HCT116 (cell line): Measurements from ENCODE around the gene OTOA. TPM values are rescaled to one million over a fixed set of nuclear protein-coding genes. Genes with fewer than 3 reads are reported as not detected.
"Not testable (repeated sequence)": the region's sequence is repeated elsewhere in the genome, so short reads cannot be mapped to it uniquely, and the experiment has no call there.

Experiments
- ATAC-seq: fragments of 200-7000 bp; cut with Tn5 transposase; 2 replicates; pipeline ENCODE4 v1.9.1; 2020; ENCODE audit warnings: mild to moderate bottlenecking, moderate library complexity
- BruUV-seq: library from RNA; stranded (reverse); fragments of 400-500 nt; replicated peaks from 2 replicates; lab custom pipeline; 2021; lab: Mats Ljungman, UMichigan
- CTCF ChIA-PET: fragments of 300-600 bp; sonication (Branson Sonifier 250); formaldehyde crosslinking; loops from one replicate; lab custom pipeline; 2021; ENCODE audit warnings: antibody characterized with exemption; lab: Charles Lee
- POLR2A ChIA-PET: fragments of 300-600, 350-600 bp; sonication (Branson Sonifier 250); formaldehyde crosslinking; loops from one replicate; lab custom pipeline; 2021; ENCODE audit warnings: antibody characterized with exemption; lab: Charles Lee
- RAD21 ChIA-PET, 2 experiments: fragments of 300-600 bp; sonication (Branson Sonifier 250); formaldehyde crosslinking; loops; one replicate each; lab custom pipeline; 2023; ENCODE audit warnings: low total read pairs in 2 of 2; ENCODE audit not compliant: uncharacterized antibody in 2 of 2, unreplicated experiment in 2 of 2, low non-redundant PET in 1 of 2; lab: Charles Lee
- DNase-seq: peaks from one replicate; pipeline ENCODE4 v3.0.0-alpha.2; 2010; ENCODE audit warnings: low read depth, low spot score
- H2AFZ ChIP-seq: fragments of 200-600 bp; shearing (Covaris generic), sonication (generic); 2 replicates; pipeline ENCODE4 v1.6.1; 2017; ENCODE audit warnings: low read depth, mixed run types, mixed read lengths, antibody characterized with exemption, low read length; ENCODE audit not compliant: poor library complexity, severe bottlenecking
- H3K27ac ChIP-seq: 2 replicates; pipeline ENCODE4 v1.5.1; 2012; ENCODE audit warnings: low read depth, low read length
- H3K27me3 ChIP-seq: fragments of 200-600 bp; sonication (generic); 2 replicates; pipeline ENCODE4 v1.6.1; 2016; ENCODE audit warnings: mixed run types, low read length, mixed read lengths; ENCODE audit not compliant: insufficient read depth
- H3K36me3 ChIP-seq, 2 experiments: fragments of 200-500 bp in 1 of 2; fragments of 200-600 bp in 1 of 2; sonication (Bioruptor generic) in 1 of 2; sonication (generic) in 1 of 2; 2 replicates each; pipeline versions ENCODE4 v1.5.1 to v1.6.1; 2014 to 2016; ENCODE audit warnings: low read length in 2 of 2, inconsistent platforms in 1 of 2, mixed read lengths in 1 of 2, mixed run types in 1 of 2; ENCODE audit not compliant: insufficient read depth in 2 of 2, control insufficient read depth in 1 of 2
- H3K4me1 ChIP-seq, 2 experiments: fragments of 200-600 bp in 1 of 2; sonication (generic) in 1 of 2; 2 replicates each; pipeline versions ENCODE4 v1.5.1 to v1.6.1; 2012 to 2017; ENCODE audit warnings: low read length in 2 of 2, inconsistent platforms in 1 of 2, mild to moderate bottlenecking in 1 of 2, mixed read lengths in 1 of 2, mixed run types in 1 of 2, moderate library complexity in 1 of 2; ENCODE audit not compliant: insufficient read depth in 2 of 2, control insufficient read depth in 1 of 2
- H3K4me2 ChIP-seq: fragments of 200-600 bp; sonication (generic); 2 replicates; pipeline ENCODE4 v1.6.1; 2017; ENCODE audit warnings: mixed run types, low read length, mixed read lengths
- H3K4me3 ChIP-seq, 2 experiments: fragments of 200-600 bp in 1 of 2; sonication (generic) in 1 of 2; replicated peaks in 1 of 2; 2 replicates each; pipeline ENCODE4 v1.5.1; 2011 to 2016; ENCODE audit warnings: low read length in 2 of 2, control low read depth in 1 of 2, low read depth in 1 of 2, mild to moderate bottlenecking in 1 of 2, mixed read lengths in 1 of 2, mixed run types in 1 of 2
- H3K79me2 ChIP-seq: fragments of 200-600 bp; sonication (generic); 2 replicates; pipeline ENCODE4 v1.6.1; 2017; ENCODE audit warnings: mild to moderate bottlenecking, mixed run types, low read length, moderate library complexity, mixed read lengths; ENCODE audit not compliant: insufficient read depth
- H3K9ac ChIP-seq: fragments of 200-600 bp; sonication (generic); 2 replicates; pipeline ENCODE4 v1.6.1; 2016; ENCODE audit warnings: low read length, mixed read lengths
- H3K9me2 ChIP-seq: fragments of 200-600 bp; sonication (generic), shearing (Covaris generic); 2 replicates; pipeline ENCODE4 v1.6.1; 2017; ENCODE audit warnings: mixed run types, mild to moderate bottlenecking, moderate library complexity; ENCODE audit not compliant: insufficient read depth
- H3K9me3 ChIP-seq, 2 experiments: fragments of 200-500 bp in 1 of 2; fragments of 200-600 bp in 1 of 2; sonication (Bioruptor generic) in 1 of 2; sonication (generic) in 1 of 2; 2 replicates each; pipeline ENCODE4 v1.6.1; 2014 to 2017; ENCODE audit warnings: low read length in 2 of 2, mixed read lengths in 2 of 2, inconsistent platforms in 1 of 2, low read depth in 1 of 2, mild to moderate bottlenecking in 1 of 2, mixed run types in 1 of 2, moderate library complexity in 1 of 2; ENCODE audit not compliant: control insufficient read depth in 1 of 2, insufficient read depth in 1 of 2
- H4K20me1 ChIP-seq: fragments of 200-600 bp; sonication (generic), shearing (Covaris generic); 2 replicates; pipeline ENCODE4 v1.6.1; 2017; ENCODE audit warnings: mixed run types, mild to moderate bottlenecking, moderate library complexity; ENCODE audit not compliant: insufficient read depth
- CBX3 ChIP-seq: IDR thresholded peaks from 2 replicates; pipeline ENCODE4 v1.6.1; 2012; ENCODE audit warnings: low read depth
- CEBPB ChIP-seq: IDR thresholded peaks from 2 replicates; pipeline ENCODE4 v1.6.1; 2012; ENCODE audit warnings: low read depth
- ELF1 ChIP-seq: IDR thresholded peaks from 2 replicates; pipeline ENCODE4 v1.6.1; 2012; ENCODE audit warnings: low read depth, borderline replicate concordance
- FOSL1 ChIP-seq: IDR thresholded peaks from 2 replicates; pipeline ENCODE4 v1.6.1; 2012; ENCODE audit warnings: low read depth
- JUND ChIP-seq: IDR thresholded peaks from 2 replicates; pipeline ENCODE4 v1.6.1; 2012
- POLR2A ChIP-seq: IDR thresholded peaks from 2 replicates; pipeline ENCODE4 v1.7.0; 2011; ENCODE audit warnings: borderline replicate concordance; ENCODE audit not compliant: insufficient read depth, insufficient read length; ENCODE audit errors: extremely low read depth
- SIN3A ChIP-seq: IDR thresholded peaks from 2 replicates; pipeline ENCODE4 v1.6.1; 2012; ENCODE audit warnings: low read depth
- SP1 ChIP-seq: IDR thresholded peaks from 2 replicates; pipeline ENCODE4 v1.6.1; 2012; ENCODE audit warnings: low read depth
- SRF ChIP-seq: IDR thresholded peaks from 2 replicates; pipeline ENCODE4 v1.6.1; 2012; ENCODE audit warnings: low read depth
- ZFX ChIP-seq: fragments of 450-650 bp; IDR thresholded peaks from 2 replicates; pipeline ENCODE4 v1.6.1; 2017
- ZNF274 ChIP-seq: fragments of 200-500 bp; sonication (Bioruptor generic); IDR thresholded peaks from 2 replicates; pipeline ENCODE4 v1.6.1; 2014; ENCODE audit warnings: mild to moderate bottlenecking, low read depth, low read length, inconsistent platforms
- intact Hi-C: fragments of 100-400 bp; cut with micrococcal nuclease; formaldehyde crosslinking; loops from 2 replicates; pipeline ENCODE4 v1.10.0; 2022
- total RNA-seq: library from RNA; stranded (reverse); gene quantifications from one replicate; pipeline ENCODE4 v1.2.1, GENCODE V29; 2021; ENCODE audit not compliant: unreplicated experiment

The OTOA gene
- total RNA-seq, 1 experiment from 2014 or later: not detected

- ChIA-PET CTCF (no interaction called here), POLR2A (no interaction called here), RAD21 (no interaction called here)
- Histone ChIP-seq H4K20me1 (no peaks in the 10 kb centered on the region), H3K4me3 (no peak overlapping the region), H3K9me3 (no peaks in the 10 kb centered on the region), H3K27ac (no peak overlapping the region), H3K4me1 (no peaks in the 10 kb centered on the region), H3K27me3 (no peaks in the 10 kb centered on the region), H3K4me2 (no peak overlapping the region), H3K79me2 (no peaks in the 10 kb centered on the region), H3K9ac (no peak overlapping the region), H2AFZ (no peak overlapping the region), H3K36me3 (no peaks in the 10 kb centered on the region), H3K9me2 (no peaks in the 10 kb centered on the region)
- TF ChIP-seq ELF1 (no peak), POLR2A (no peak)
- ATAC-seq: no peak
- DNase-seq: no peak
- no TSS peak for BruUV-seq
- intact Hi-C loops: no loop called here
Observed at GRCh38 chr16:21646721-21647561, 16.8 kb upstream of the OTOA start.

DNA sequence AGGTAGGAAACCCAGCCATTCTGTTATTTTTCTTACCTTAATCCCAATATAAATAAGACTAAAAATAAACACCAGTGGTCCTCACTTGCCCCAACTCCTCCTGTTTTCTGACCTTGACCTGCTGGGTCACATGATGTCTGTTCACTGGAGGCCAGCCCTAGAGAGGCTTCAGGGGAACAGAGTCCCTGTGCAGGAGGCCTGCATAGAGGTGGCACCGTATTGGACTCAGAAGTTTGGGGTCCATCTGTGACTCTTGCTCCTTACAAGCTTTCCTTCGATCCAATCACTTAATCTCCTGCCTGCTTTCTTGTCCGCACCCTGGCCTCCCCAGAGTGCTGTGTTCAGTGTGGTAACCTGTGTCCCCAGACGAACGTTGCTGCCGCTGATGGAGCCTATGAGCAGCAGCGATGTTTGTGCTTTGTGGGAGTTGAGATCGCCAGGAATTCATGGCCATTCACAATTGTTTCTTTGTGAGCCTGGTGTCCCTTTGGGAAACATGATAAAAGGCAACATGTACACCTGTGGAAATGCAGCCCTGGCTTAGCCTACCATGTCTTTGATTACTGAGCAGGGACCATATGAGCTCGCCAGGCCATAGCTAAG, 16.1 kb upstream of the OTOA start:
- no peaks in the 10 kb centered on the region for H3K79me2 ChIP-seq
- RAD21 ChIA-PET: no interaction called here

DNA sequence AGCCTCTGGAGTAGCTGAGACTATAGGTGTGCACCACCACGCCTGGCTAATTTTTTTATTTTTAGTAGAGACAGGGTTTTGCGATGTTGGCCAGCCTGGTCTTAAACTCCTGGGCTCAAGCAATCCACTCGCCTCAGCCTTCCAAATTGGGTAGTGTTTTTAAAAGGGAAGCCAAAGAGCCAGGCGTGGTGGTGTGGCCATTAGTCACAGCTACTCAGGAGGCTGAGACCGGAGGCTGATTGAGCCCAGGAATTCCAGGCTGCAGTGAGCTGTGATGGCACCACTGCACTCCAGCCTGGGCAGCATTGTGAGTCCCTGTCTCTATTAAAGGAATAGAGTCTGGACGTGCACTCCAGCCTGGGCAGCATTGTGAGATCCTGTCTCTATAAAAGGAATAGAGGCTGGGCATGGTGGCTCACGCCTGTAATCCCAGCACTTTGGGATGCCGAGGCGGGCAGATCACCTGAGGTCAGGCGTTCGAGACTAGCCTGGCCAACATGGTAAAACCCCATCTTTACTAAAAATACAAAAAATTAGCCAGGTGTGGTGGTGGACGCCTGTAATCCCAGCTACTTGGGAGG, 13.9 kb upstream of the OTOA start:
- H3K4me1 ChIP-seq, H3K4me2 ChIP-seq, H3K9me2 ChIP-seq, ATAC-seq, H3K79me2 ChIP-seq, H3K4me3 ChIP-seq, BruUV-seq, RAD21 ChIA-PET, H3K9me3 ChIP-seq, DNase-seq, H3K9ac ChIP-seq, H3K27me3 ChIP-seq, H3K36me3 ChIP-seq, CTCF ChIA-PET, H2AFZ ChIP-seq, H3K27ac ChIP-seq, H4K20me1 ChIP-seq, POLR2A ChIA-PET: not testable (repeated sequence)
- intact Hi-C loops: loop anchor here (10.0 kb wide), 2 partner anchors 155 to 535 kb away; no protein-coding TSS in a partner anchor

More for the DNA sequence above, 16.1 kb upstream of the OTOA start:
- TF ChIP-seq SIN3A: no peak
- TF ChIP-seq CEBPB: no peak
- no peak for TF ChIP-seq ELF1
- TF ChIP-seq ZNF274: no peak
- TF ChIP-seq SRF: no peak
- no peak for TF ChIP-seq POLR2A
- TF ChIP-seq CBX3: no peak
- no peak for TF ChIP-seq SP1
- no peak for TF ChIP-seq ZFX
- TF ChIP-seq JUND: no peak
- TF ChIP-seq FOSL1: no peak
- intact Hi-C loops: no loop called here
- CTCF ChIA-PET: no interaction called here
- no peak overlapping the region for H2AFZ ChIP-seq
- DNase-seq (no peak), ATAC-seq (no peak)
- no peaks in the 10 kb centered on the region for H3K4me1 ChIP-seq
- POLR2A ChIA-PET: no interaction called here
- no peak overlapping the region for H3K4me2 ChIP-seq
- H3K27me3 ChIP-seq: no peaks in the 10 kb centered on the region
- no TSS peak for BruUV-seq
- H3K27ac ChIP-seq: no peak overlapping the region
- H4K20me1 ChIP-seq: no peaks in the 10 kb centered on the region
- H3K9me3 ChIP-seq: no peaks in the 10 kb centered on the region
- no peak overlapping the region for H3K4me3 ChIP-seq
- no peak overlapping the region for H3K9ac ChIP-seq
- H3K9me2 ChIP-seq: no peaks in the 10 kb centered on the region
- no peaks in the 10 kb centered on the region for H3K36me3 ChIP-seq
